GM21367 (cell line): ENCODE data around the gene NBEA.

ENCODE experiments used
- ATAC-seq: cut with Tn5 transposase; IDR thresholded peaks from one replicate; pipeline ENCODE4 v1.9.1; 2021; ENCODE audit not compliant: unreplicated experiment

The NBEA gene

DNA sequence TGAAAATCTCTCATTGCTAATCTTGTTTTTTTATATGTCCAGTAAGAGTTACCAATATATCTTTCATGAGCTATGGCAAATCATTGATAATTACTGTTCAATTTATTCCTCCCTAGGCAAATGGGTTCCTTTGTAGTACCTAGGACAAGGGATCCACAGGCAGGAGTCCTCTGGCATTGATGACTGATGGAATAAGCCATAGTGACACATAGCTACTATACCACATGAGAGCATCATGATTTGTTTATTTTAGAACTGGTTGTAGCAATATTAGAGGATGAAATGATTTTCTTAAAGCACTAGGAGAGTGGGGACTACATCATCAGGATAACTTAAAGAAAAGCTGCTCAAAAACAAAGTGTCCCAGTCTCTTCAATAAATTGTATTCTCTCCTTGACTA lies 556.2 kb downstream of the NBEA start:
- ATAC-seq: no peak

DNA sequence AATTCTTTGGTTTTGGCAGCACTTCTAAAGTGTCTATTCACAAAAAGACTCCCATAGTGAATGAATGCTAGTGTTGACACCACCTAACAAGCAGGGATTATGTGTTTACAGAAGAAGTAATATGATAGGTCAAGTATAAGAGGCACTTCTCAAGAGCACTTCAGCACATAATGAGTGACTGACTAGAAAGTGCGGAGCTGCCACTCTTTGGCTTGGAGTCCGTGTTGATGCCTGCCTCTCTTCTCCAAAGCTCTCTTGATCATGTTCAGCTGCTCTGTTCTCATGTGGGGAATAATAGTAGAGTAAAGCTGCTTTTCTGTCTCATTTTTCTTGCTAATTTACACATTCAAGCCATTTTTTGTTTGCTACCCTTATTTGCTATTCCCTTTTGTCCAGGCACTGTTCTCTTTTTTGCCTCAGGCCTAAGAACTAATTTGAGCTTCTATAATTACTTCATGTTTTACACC lies 557.2 kb downstream of the NBEA start:
- no peak for ATAC-seq

GRCh38 chr13:35499676-35500075 lies 557.6 kb downstream of the NBEA start:
- ATAC-seq: no peak

DNA sequence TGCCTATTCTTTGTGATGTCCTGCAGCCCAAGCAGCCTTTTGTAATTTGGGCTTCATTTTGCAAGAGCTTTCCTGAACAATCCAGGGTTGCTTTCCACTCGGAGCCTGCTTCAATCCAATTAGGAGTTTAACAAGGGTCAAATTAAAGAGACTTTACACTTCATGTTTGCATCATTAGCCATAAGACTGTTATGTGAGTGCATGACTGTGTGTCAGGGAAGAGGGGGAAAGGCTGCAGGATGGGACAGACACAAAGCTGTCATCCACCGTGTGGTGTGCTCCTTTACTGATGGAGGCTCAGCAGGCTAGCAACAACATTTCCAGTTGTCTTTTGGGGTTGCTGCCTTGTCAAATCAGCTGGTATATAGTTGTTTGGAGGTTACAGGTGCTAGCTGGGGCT lies 558.1 kb downstream of the NBEA start:
- no peak for ATAC-seq

DNA sequence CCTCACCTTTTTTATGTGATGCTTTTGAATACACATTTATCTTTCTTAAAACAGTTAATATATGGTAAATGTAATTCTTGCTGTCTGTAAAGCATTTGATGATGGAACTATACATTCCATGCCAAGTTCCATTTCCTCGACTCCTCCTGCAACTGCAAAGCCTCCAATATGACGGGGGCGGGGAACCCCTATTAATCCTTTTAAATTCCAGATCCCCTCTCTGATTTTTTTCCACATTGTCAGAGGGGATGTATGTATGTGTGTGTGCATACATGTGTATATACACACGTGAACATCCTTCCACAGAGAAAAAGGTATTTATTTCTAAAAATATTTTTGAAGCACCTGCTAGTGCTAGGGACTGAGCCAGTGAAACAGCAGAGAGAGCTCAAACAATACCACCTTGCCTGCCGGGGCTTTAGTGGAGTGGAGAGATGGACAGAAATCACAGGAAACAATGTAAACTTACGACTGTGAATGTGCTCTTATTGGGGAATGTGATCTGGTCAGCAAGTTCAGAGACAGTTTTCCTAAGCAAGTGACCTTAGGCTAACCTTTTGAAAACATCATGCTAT lies 559.7 kb downstream of the NBEA start:
- ATAC-seq: no peak

DNA sequence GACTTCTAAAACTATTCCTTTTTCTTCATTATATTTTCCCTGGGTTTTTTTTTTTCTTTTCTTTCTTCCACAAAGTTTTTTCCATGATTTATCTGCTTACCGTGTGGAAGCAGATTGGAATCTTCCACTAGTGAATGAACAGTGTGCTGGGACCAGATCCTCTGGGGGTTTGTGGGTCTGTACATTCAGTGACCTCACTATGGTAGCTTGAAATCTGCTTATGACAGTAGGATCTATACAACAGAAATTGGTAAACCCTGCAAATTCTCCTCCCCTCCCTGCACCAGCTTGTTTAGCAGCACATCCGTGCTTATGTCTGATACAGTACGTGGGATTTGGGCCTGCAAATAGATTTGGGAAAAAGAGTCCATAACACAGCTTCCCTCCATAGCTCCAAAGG lies 560.4 kb downstream of the NBEA start:
- ATAC-seq: no peak

GRCh38 chr13:35512271-35512920 lies 570.3 kb downstream of the NBEA start:
- no peak for ATAC-seq

GRCh38 chr13:35514061-35514477 lies 572.0 kb downstream of the NBEA start:
- no peak for ATAC-seq

- ATAC-seq: no peak
Measured at GRCh38 chr13:35514801-35515502, 572.9 kb downstream of the NBEA start.

GRCh38 chr13:35518337-35518946 lies 576.4 kb downstream of the NBEA start:
- ATAC-seq: no peak

DNA sequence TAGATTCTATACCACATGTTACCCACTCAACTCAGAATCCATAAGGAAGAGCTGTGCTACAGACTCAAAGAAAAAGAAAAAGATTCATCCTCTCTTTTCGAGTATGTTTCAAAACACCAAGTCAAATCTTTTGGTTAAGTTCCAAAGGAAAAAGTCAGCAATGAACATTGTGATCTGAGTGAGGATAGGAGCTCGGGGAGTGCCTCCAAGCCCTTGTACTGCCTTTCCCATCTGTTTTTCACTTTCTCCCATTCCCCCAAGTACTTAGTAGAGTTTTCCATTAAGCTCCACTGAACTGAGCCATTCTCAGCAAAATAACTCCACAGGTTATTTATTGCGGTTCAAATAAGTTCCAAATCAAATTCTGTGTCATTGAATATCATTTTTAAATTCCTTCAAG lies 582.1 kb downstream of the NBEA start:
- ATAC-seq: no peak

DNA sequence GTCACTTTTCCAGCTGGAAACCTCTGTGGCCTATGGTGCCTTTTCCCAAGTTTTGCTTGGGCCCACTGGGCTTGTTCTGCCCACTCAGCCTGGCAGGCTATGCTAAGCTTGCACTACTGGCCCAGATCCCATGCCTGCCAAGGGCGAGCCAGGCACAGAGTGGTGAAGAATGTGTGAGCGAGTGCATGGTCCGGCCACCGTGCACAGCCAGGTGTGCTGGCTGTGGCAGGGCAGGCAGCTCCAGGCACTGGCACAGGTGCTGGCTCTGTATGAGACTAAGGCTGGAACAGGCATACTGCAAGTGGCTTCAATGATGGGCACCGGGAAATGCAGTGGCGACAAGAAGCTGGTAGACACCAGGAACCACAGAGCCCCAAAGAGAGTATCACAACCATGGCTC lies 584.5 kb downstream of the NBEA start:
- no peak for ATAC-seq

GRCh38 chr13:35527451-35527850 lies 585.4 kb downstream of the NBEA start:
- ATAC-seq: no peak

DNA sequence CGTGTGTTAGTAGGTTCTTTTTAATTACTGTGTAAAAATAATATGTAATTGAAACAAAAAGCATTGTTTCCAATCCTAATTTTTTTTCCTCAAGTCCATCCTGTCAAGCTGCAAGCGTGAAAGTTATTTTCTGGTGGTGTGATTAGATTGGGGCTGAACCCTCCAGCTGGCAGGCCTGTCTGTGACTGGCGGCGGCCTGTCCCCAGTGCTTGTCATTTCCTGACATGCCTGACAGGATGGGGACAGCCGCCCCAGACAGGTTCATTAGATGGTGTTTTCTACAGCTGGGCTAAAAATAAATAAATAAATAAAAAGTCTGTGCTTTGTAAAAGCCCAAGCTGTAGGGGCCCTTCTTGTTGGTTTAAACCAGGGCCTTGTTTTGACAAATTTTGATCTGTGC lies 588.1 kb downstream of the NBEA start:
- ATAC-seq: no peak

- ATAC-seq: no peak
Measured at GRCh38 chr13:35530581-35530980, 588.5 kb downstream of the NBEA start.

- no peak for ATAC-seq
Measured at GRCh38 chr13:35531526-35531925, 589.5 kb downstream of the NBEA start.

GRCh38 chr13:35534343-35534742 lies 592.3 kb downstream of the NBEA start:
- ATAC-seq: no peak

DNA sequence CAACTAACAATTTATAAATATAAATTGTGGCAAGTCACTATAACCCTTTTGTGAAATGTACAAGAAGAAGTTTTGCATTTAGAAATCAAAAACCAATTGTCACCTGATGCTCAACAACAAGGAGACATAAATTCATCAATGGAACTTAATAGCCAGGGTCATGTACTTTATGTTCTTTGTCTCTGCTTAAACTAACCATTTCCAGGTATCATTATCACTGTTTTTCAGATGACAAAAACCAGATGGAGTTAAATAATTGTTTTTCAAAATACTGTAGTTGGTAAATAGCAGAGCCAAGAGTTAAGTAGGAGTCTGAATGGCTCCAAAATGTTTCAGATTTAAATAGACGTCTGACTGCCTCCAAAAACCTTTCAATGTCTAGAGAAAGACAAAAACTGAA lies 606.7 kb downstream of the NBEA start:
- ATAC-seq: no peak

- ATAC-seq: no peak
Measured at GRCh38 chr13:35549481-35549880, 607.4 kb downstream of the NBEA start.

DNA sequence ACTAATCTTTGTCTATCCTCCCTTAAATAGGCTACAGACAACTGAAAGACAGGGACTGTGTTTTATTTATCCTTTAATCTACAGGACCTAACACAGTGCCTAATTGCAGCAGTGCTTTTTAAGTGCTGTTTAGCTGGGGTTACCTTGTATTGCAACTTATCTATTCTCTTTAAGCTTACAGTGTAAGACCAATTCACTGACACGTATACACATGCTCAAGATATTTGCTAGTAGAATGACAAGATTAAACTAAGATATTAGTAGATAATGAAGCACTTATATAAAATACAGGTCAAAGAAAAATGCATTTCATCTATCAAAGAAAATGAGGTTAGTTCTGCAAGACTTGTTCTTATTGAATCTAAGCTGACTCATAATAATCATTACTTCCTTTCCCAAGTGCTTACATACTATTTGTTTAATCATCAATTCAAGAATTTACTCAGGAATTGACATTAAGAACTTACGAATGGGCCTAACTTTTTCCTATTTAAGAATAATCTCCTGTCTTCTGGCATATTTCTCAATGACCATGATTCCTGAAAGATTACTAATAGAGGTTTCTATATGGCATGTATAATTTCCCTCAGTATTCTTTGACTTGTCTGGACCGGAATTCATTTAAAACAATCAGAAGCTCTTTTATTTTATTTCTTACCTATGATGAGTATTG lies 610.2 kb downstream of the NBEA start:
- ATAC-seq: no peak

GRCh38 chr13:35554972-35555623 lies 613.0 kb downstream of the NBEA start:
- ATAC-seq: no peak
